ENCODE measurements around the gene PARD6A.
"Not testable (repeated sequence)": the region's sequence is repeated elsewhere in the genome, so short reads cannot be mapped to it uniquely, and the experiment has no call there.

Gene PARD6A

DNA sequence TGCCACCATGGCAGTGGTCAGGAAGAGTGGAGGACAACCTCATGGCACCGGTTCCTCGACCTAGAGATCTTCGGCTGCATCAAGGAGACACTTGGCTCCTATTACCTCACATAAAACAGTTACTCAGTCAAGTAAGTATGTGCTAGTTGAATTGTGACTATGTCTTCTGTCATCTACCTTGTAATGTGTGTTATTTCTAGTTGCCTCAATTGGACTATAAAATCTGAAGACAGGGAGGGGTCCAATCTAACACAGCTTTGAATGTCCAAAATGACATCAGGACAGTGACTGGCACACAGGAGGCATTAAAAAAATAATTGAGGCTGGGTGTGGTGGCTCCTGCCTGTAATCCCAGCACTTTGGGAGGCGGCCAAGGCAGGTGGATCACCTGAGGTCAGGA is 23.0 kb downstream of the PARD6A start:
- no peak overlapping the region for H3K4me3 ChIP-seq (ENCODE audit: low read depth, low read length)
- no peak for TF ChIP-seq MYC (IDR thresholded peaks at IDR 0.05; ENCODE audit: low read depth, low read length)
- TF ChIP-seq, protein P1, sequence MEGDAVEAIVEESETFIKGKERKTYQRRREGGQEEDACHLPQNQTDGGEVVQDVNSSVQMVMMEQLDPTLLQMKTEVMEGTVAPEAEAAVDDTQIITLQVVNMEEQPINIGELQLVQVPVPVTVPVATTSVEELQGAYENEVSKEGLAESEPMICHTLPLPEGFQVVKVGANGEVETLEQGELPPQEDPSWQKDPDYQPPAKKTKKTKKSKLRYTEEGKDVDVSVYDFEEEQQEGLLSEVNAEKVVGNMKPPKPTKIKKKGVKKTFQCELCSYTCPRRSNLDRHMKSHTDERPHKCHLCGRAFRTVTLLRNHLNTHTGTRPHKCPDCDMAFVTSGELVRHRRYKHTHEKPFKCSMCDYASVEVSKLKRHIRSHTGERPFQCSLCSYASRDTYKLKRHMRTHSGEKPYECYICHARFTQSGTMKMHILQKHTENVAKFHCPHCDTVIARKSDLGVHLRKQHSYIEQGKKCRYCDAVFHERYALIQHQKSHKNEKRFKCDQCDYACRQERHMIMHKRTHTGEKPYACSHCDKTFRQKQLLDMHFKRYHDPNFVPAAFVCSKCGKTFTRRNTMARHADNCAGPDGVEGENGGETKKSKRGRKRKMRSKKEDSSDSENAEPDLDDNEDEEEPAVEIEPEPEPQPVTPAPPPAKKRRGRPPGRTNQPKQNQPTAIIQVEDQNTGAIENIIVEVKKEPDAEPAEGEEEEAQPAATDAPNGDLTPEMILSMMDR (IDR thresholded peaks at IDR 0.05; ENCODE audit: low read depth, low read length), result no peak
- no peak for TF ChIP-seq POLR2A (IDR thresholded peaks at IDR 0.05; ENCODE audit: extremely low read depth, insufficient read length)
- TF ChIP-seq MAX (IDR thresholded peaks at IDR 0.05; ENCODE audit: low read depth, low read length), result no peak
- DNase-seq (ENCODE audit: low read depth), result no peak

- TF ChIP-seq POLR2A (IDR thresholded peaks at IDR 0.05; ENCODE audit: extremely low read depth, insufficient read length) (no peak), MYC (IDR thresholded peaks at IDR 0.05; ENCODE audit: low read depth, low read length) (no peak), MAX (IDR thresholded peaks at IDR 0.05; ENCODE audit: low read depth, low read length) (no peak)
- TF ChIP-seq, protein P1 (IDR thresholded peaks at IDR 0.05; ENCODE audit: low read depth, low read length), result no peak
- no peak for DNase-seq (ENCODE audit: low read depth)
Measured at GRCh38 chr16:67685388-67686112, 24.8 kb downstream of the PARD6A start.

GRCh38 chr16:67693517-67694285 is 32.9 kb downstream of the PARD6A start:
- DNase-seq (ENCODE audit: low read depth); H3K4me3 ChIP-seq (ENCODE audit: low read depth, low read length): not testable (repeated sequence)

More at GRCh38 chr16:67685388-67686112, 24.8 kb downstream of the PARD6A start:
- H3K4me3 ChIP-seq (ENCODE audit: low read depth, low read length), result no peak overlapping the region

DNA sequence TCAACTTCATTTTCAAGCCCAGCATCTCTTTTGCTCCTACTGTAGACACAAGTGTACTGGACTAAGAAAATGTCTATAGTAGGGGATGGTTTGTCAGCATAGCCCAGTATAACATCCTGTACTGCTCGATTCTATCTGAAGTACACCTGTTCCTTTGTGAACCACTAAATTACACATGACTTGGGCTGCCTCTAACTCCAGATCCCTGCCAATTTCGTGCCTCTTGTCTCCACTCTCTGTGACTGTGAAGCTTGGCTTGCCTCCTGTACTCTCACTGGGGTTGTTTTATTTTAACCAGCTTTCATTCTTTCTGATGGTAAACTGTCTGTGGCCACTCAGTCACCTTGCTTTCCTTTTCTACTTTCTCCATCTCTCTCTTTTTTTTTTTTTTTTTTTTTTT is 33.9 kb downstream of the PARD6A start:
- TF ChIP-seq, protein P1 (IDR thresholded peaks at IDR 0.05; ENCODE audit: low read depth, low read length), result no peak
- TF ChIP-seq MAX (IDR thresholded peaks at IDR 0.05; ENCODE audit: low read depth, low read length), result no peak
- TF ChIP-seq POLR2A (IDR thresholded peaks at IDR 0.05; ENCODE audit: extremely low read depth, insufficient read length), result no peak
- no peak for TF ChIP-seq MYC (IDR thresholded peaks at IDR 0.05; ENCODE audit: low read depth, low read length)
- DNase-seq (ENCODE audit: low read depth), result no peak

DNA sequence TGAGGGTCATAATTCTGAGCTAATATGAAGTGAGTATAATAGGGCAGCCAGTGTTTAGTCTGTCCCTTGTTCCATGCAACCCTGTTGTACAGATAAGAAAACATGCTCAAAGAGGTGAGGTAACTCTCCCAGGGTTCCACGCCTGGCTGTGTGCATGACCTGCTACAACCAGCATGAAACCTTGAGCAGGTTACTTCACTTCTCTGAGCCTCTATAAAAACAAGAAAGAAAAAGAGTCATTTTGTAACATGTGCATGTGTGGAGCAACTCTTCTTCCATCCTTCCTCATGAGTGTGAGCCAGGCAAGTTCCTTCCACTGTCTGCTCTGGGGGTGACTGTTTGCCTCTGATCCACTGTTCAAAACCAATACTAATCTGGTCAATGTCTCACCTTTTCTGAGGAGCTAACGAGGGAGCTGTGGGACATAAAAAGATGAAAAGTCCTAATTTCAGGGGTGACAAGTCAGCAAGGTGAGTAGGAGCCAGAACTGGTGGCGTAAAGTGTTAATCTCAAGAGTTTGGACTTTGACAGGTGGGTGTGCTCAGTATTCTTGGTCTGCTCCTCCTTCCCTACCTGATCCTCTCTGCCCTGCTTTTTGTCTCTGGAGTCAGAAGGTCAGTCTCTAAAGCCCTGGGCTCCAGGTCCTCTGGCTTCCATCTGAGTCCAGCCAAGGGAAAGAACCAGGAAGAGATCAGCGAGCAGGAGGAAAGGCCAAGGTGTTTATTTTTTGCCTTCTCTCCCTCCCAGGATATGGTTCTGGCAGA is 36.8 kb downstream of the PARD6A start:
- DNase-seq (ENCODE audit: low read depth), result no peak
- no peak for TF ChIP-seq POLR2A (IDR thresholded peaks at IDR 0.05; ENCODE audit: extremely low read depth, insufficient read length)
- TF ChIP-seq MYC (IDR thresholded peaks at IDR 0.05; ENCODE audit: low read depth, low read length), result no peak
- no peak overlapping the region for H3K4me3 ChIP-seq (ENCODE audit: low read depth, low read length)

More for the DNA sequence above, 33.9 kb downstream of the PARD6A start:
- no peak overlapping the region for H3K4me3 ChIP-seq (ENCODE audit: low read depth, low read length)

DNA sequence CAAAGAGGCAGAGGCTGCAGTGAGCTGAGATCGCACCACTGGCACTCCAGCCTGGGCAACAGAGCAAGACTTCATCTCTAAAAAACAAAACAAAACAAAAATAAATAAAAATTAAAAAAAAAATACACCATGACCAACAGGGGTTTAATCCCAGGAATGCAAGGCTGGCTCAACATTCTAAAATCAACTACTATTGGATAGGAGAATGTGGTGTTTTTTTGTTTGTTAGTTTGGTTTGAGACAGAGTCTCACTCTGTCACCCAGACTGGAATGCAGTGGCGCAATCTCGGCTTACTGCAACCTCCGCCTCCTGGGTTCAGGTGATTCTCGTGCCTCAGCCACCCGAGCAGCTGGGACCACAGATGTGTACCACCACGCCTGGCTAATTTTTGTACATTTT is 38.5 kb downstream of the PARD6A start:
- no peak for TF ChIP-seq MAX (IDR thresholded peaks at IDR 0.05; ENCODE audit: low read depth, low read length)
- TF ChIP-seq, protein P1 (IDR thresholded peaks at IDR 0.05; ENCODE audit: low read depth, low read length), result no peak
- TF ChIP-seq POLR2A (IDR thresholded peaks at IDR 0.05; ENCODE audit: extremely low read depth, insufficient read length), result no peak
- TF ChIP-seq MYC (IDR thresholded peaks at IDR 0.05; ENCODE audit: low read depth, low read length), result no peak
- no peak for DNase-seq (ENCODE audit: low read depth)
- H3K4me3 ChIP-seq (ENCODE audit: low read depth, low read length), result no peak overlapping the region

Measured in NB4 (cell line).